Stimulated activated effector memory CD8-positive, alpha-beta T cell treated with anti-CD3 and anti-CD28 coated beads, Interleukin-12 subunit alpha, Interleukin-12 subunit beta, amount 100 ng/mL, for 72 hours (primary cell): ENCODE results near the gene ADAMTS2.

Experiments used
- ATAC-seq: fragments of 150-1000 bp; cut with Tn5 transposase; 2 replicates; pipeline ENCODE4 v1.10.0; 2021
- DNase-seq, 2 donors: peaks; one replicate each; pipeline ENCODE4 v3.0.0; 2021 to 2022; ENCODE audit warnings: low spot score in 2 of 2
- H3K27ac Mint-ChIP-seq: one replicate; pipeline ENCODE4 v1.8.0; 2022; ENCODE audit warnings: mild to moderate bottlenecking, mixed read lengths
- H3K36me3 Mint-ChIP-seq: one replicate; pipeline ENCODE4 v1.8.0; 2022; ENCODE audit warnings: mild to moderate bottlenecking, mixed read lengths
- H3K4me1 Mint-ChIP-seq: one replicate; pipeline ENCODE4 v1.8.0; 2022; ENCODE audit warnings: mixed read lengths
- H3K4me3 Mint-ChIP-seq: one replicate; pipeline ENCODE4 v1.8.0; 2022; ENCODE audit warnings: mild to moderate bottlenecking, mixed read lengths
- H3K9me3 Mint-ChIP-seq: one replicate; pipeline ENCODE4 v1.8.0; 2022; ENCODE audit warnings: mixed read lengths

Gene ADAMTS2

DNA sequence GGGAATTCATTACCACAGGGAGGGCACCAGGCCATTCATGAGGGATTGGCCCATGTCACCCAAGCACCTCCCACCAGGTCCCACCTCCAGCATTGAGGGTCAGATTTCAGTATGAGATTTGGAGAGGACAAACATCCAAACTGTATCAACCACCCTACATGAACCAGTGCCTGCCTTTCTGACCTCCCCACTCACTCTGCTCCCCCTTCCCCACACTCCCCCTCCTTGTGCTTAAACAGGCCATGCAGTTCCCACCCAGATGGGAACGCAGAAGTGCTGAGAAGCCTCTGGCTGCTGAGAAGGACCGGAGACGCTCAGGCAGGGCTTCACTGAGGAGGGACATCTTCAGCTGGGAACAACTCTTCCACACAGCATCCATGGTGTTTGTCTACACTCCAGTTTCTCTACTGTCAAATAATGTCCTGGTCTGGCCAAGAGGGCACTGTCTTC lies 30.0 kb upstream of the ADAMTS2 start:
- ATAC-seq, result no peak
- H3K4me3 Mint-ChIP-seq, result no peak overlapping the region
- no peak overlapping the region for H3K27ac Mint-ChIP-seq

DNA sequence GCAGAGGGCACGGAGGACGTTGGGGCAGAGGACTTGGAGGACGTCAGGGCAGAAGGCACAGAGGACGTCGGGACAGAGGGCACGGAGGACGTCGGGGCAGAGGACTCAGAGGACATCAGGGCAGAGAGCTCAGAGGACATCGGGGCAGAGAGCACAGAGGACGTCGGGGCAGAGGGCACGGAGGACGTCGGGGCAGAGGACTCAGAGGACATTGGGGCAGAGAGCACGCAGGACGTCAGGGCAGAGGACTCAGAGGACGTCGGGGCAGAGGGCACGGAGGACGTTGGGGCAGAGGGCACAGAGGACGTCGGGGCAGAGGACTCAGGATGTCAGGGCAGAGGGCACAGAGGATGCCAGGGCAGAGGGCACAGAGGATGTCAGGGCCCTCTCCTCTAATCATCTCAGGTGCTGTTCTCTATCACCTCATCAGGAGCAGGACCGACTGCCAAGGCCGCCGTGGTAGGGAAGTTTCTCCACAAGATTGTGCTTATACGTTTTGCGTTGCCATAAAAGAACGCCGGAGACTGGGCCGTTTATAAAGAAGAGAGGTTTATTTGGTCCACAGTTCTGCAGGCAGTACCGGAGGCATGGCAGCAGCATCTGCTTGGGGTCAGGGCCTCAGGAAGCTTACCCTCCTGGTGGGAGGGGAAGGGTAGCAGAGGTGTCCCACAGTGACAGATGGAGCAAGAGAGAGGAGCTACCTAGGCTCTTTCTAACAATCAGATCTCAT lies 29.4 kb upstream of the ADAMTS2 start:
- no peaks in the 10 kb centered on the region for H3K4me1 Mint-ChIP-seq
- no peak for ATAC-seq
- no peaks in the 10 kb centered on the region for H3K36me3 Mint-ChIP-seq
- no peaks in the 10 kb centered on the region for H3K9me3 Mint-ChIP-seq
- no peak overlapping the region for H3K4me3 Mint-ChIP-seq
- no peak overlapping the region for H3K27ac Mint-ChIP-seq
- DNase-seq, result no peak

More for the DNA sequence above, 30.0 kb upstream of the ADAMTS2 start:
- no peak for DNase-seq
- no peaks in the 10 kb centered on the region for H3K4me1 Mint-ChIP-seq
- H3K36me3 Mint-ChIP-seq, result no peaks in the 10 kb centered on the region
- H3K9me3 Mint-ChIP-seq, result no peaks in the 10 kb centered on the region

DNA sequence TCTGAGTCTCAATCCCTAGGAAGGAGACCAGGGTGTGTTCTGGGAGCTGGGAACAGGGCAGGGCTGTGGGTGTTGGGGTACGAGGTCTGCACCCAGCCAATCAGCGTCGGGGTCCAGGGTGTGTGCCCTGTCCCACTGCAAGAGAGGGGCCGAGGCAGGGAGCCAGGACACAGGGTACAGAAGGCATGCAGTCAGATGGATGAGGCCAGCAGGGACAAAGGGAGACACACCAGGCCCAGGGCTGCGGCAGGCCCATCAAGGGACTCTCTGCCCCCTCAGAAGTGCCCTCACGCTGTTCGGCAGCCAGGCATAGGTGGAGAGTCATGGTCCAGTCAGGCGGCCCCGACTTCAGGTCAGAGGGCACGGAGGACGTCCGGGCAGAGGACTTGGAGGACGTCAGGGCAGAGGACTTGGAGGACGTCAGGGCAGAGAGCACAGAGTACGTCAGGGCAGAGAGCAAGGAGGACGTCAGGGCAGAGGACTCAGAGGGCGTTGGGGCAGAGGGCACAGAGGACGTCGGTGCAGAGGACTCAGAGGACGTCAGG lies 28.8 kb upstream of the ADAMTS2 start:
- DNase-seq (no peak), ATAC-seq (no peak)
- H3K36me3 Mint-ChIP-seq, result no peaks in the 10 kb centered on the region
- no peak overlapping the region for H3K27ac Mint-ChIP-seq
- no peaks in the 10 kb centered on the region for H3K9me3 Mint-ChIP-seq
- H3K4me1 Mint-ChIP-seq, result no peaks in the 10 kb centered on the region
- H3K4me3 Mint-ChIP-seq, result no peak overlapping the region

DNA sequence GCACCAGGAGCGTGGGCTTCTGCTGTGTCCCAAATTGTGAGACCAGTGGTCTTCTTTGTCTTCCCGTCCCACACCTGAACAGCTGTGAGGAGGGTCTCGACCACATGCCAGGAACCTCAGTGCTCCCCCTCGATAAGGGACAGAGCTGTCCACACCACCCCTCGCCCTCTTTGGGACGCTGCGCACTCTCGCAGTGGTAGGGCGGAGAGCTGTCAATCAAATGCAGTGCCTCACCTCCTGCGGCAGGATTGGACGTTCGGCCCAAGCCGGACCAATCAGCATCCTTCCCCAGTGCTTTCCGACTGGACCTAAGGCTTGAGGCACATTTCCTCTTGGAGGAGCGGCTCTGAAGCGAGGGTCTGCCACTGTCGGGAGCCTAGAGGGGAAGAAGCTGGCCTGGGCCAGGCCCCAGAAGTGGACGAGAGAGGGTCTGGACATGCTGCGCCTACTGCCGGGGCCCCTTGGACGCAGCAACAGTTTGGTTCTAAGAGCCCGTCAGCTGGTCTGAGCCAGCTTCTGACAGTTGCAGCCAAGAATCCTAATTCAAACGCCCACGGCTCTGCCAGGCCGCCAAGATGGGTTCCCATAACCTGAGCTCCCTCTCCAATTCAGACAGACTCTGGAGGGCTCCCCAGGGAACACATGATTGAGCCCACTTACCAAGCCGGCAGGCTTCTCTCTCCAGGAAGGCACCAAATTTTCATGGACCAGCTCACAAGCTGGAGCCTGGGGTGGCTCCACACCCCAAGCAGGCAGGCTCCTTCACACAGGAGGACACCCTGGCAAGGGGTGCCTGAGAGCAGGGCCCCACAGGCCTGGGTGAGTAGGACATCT lies 28.1 kb upstream of the ADAMTS2 start:
- no peaks in the 10 kb centered on the region for H3K9me3 Mint-ChIP-seq
- H3K4me1 Mint-ChIP-seq, result no peaks in the 10 kb centered on the region
- H3K27ac Mint-ChIP-seq, result no peak overlapping the region
- ATAC-seq, result no peak
- no peak overlapping the region for H3K4me3 Mint-ChIP-seq
- DNase-seq, result no peak
- no peaks in the 10 kb centered on the region for H3K36me3 Mint-ChIP-seq

DNA sequence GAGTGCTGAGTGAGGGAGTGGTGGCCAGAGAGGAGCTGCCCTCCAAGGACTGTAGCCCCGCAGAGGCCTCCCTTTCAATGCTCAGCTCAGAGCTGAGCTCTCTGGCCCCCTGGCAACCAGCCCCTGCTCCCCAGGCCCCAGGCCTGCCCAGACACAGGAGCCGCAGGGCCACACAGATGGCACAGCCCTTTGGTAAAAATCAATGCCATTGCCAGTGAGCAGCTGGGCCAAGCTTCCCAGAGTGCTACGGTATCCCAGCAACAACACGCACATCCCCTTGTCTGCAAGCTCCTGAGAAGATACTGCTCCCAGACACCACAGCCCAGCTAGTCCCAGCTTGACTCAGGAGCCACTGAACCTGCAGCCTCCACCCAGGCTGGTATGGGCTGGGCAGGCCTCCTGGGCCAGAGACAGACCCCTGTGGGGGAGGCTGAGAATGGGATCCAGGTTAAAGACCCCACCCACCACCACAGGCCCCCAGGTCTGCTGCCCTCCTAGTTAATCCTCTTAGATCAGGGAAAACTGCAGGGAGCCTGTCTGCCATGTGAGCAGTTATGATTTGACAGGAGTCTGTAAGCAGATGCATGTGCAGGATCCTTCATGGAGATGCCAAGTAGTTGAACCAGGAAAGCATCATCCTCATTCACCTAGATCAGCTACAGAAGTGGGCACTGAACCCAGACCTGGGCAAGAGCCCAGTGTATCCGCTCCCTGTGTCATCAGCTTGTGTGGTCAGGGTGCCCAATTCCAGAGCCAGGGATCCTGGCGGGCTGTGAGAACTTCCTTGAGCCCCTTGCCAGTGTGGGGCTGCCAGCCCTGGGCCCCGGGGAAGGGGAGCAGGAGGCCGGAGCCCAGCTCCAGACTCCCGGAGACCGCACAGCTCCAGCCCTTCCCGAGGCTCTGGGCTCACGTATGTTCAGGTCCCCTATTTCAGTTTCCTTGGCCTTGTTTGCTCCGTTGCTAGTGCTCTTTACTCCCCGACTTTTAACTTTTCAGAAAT lies 26.7 kb upstream of the ADAMTS2 start:
- H3K4me1 Mint-ChIP-seq, result no peaks in the 10 kb centered on the region
- DNase-seq (no peak), ATAC-seq (no peak)
- no peaks in the 10 kb centered on the region for H3K9me3 Mint-ChIP-seq
- H3K4me3 Mint-ChIP-seq, result no peak overlapping the region
- H3K27ac Mint-ChIP-seq, result no peak overlapping the region
- H3K36me3 Mint-ChIP-seq, result no peaks in the 10 kb centered on the region

DNA sequence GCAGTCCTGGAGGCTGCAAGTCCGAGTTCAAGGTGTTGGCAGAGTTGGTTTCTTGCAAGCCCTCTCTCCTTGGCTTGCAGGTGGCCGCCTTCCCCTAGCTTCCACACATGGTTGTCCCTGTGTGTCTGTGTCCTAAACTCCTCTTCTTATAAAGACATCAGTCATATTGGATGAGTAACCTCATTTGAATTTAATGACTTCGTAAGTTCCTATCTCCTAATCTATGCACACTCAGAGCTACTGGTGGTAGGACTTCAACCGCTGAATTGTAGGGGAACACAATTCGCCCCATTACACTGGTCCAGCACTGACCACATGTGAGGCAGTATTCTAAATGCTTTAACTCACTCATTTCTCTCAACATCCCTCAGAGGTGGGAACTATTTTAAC lies 25.9 kb upstream of the ADAMTS2 start:
- Mint-ChIP-seq H3K9me3 (no peaks in the 10 kb centered on the region), H3K4me1 (no peaks in the 10 kb centered on the region), H3K4me3 (no peak overlapping the region), H3K27ac (no peak overlapping the region), H3K36me3 (no peaks in the 10 kb centered on the region)
- DNase-seq, result no peak
- no peak for ATAC-seq

DNA sequence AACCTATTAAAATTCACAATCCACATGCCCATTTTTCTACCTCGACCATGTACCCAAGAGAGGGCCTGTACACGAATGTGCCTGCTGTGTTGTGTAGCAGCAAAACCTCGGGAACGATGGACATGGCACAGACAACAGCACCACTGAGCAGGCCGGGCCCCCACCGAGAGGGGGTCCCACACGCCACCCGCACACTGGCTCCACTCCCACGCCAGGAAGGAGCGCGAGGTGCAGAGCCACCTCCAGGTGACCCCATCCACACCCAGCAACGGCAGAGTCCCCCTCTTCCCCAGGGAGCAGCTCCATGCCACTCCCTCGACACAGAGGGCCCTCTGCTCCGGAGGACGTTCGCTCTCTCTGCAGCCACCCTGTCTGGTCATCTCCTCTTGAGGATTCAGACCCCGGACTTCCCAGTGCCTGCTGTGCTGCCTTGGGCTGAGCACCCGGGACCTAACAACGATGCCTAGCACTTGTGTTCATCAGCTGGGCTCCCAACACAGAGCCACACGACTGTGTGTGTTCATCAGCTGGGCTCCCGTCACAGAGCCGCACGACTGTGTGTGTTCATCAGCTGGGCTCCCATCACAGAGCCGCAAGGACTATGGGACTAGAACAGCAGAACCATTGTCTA lies 25.3 kb upstream of the ADAMTS2 start:
- DNase-seq (no peak), ATAC-seq (no peak)
- Mint-ChIP-seq H3K4me3 (no peak overlapping the region), H3K4me1 (no peaks in the 10 kb centered on the region), H3K9me3 (no peaks in the 10 kb centered on the region), H3K36me3 (no peaks in the 10 kb centered on the region), H3K27ac (no peak overlapping the region)

DNA sequence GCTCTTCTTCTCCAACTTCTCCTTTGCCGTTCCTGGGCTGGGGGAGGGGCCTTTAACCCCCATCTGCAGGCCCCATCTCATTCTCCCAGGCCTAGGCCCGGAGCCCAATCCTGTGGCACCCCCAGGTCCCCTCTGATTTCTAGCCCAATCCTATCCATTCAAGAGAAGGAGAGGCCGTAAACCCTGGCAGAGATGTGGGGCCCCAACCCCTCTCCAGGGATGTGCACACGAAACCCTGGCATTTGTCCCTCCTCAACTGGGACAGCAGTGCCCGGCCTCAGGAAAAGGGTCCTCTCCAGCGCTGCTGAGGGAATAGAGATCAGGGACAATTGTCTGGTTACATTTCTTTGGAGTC lies 24.2 kb upstream of the ADAMTS2 start:
- Mint-ChIP-seq H3K27ac (peak overlapping the region; percentile 45), H3K4me1 (no peaks in the 10 kb centered on the region), H3K36me3 (no peaks in the 10 kb centered on the region), H3K4me3 (no peak overlapping the region), H3K9me3 (no peaks in the 10 kb centered on the region)
- no peak for DNase-seq
- ATAC-seq, result no peak

DNA sequence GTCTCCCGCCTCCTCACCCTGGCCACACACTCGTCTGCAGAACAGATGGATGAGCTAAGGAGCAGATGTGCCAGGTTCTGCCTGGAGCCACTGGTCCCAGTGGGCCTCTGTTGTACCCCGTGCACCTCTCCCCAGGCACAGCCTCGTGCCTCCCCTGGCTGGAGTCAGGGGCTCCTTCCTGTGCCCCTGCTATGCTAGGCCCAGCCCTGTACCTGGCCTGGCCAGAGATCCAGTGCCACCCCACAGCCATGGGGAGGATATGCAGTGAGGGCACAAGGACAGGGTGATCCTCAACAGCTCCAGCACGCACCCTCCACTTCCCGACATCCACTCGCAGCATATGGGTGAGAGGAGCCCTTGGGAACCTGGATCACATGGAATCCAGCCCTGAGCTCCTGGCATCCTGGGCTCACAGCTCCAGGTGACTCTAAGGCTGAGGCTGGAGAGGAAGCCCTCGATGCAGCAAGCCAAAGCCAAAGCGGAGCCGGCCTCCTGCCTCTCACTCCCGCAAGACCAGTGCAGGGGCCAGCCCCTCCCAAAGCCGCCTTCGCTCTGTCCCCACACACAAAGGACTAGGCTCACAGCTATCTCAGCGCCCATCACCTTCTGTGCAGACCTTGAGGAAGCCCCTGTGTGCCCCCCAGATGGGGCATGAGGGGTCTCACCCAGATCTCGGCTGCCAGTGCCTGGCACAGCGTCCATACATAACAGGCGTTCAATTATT lies 23.7 kb upstream of the ADAMTS2 start:
- no peak for DNase-seq
- Mint-ChIP-seq H3K4me1 (no peaks in the 10 kb centered on the region), H3K9me3 (no peaks in the 10 kb centered on the region), H3K27ac (peak overlapping the region; percentile 45), H3K4me3 (no peak overlapping the region), H3K36me3 (no peaks in the 10 kb centered on the region)
- ATAC-seq, result no peak

DNA sequence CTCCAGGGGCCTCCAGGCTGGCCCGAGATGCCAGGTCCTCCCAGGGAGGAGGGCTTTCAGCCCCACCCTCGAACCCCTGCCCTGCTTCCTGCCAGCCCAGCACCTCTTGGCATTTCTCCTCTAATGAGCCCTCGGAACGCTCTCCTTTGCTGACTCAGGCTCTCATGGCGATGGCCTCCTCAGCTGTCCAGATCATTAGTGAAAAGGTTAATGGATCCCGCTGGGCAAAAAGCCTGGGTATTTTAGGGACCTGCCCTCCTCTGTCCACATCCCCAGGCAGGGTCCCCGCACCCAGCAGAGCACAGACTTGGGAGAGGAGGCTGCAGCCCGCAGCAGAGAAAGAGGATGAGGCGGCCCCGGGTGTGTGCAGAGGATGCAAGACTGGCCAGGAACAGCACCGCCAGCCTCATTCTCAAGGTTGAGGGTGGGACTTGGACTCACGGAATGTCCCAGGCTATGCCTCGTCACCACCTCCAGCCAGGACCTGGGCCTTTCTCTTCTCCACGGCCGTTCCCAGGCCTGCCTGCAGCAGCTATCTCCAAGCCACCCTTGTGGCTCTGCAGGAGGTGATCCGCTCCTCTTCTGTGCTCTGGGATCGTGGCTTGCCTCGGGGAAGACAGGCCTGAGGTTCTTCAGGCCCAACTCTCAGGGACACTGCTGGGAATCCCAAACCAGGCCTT lies 23.0 kb upstream of the ADAMTS2 start:
- no peaks in the 10 kb centered on the region for H3K9me3 Mint-ChIP-seq
- H3K36me3 Mint-ChIP-seq, result no peaks in the 10 kb centered on the region
- no peaks in the 10 kb centered on the region for H3K4me1 Mint-ChIP-seq
- H3K27ac Mint-ChIP-seq, result no peak overlapping the region
- DNase-seq (no peak), ATAC-seq (no peak)
- no peak overlapping the region for H3K4me3 Mint-ChIP-seq

DNA sequence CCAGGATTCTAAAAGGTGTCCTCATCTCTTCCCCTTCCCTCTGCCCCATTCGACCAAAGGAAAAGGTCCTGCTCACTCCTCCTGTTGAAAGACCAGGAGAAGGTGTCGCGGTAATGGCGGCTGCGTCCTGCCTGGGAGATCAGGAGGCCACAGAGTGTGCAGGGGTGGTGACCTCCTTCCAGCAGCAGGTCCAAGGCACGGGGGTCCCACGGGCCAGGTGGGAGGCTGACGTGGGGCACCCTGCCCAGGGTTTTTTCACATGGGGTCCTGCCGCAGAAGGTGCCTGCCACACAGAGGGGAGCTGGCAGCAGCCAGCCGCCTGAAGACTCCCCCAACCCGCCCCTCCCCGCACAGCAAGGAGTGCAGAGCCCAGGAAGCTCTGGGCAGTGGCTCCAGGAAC lies 22.2 kb upstream of the ADAMTS2 start:
- Mint-ChIP-seq H3K9me3 (no peaks in the 10 kb centered on the region), H3K27ac (no peak overlapping the region), H3K4me3 (no peak overlapping the region), H3K36me3 (no peaks in the 10 kb centered on the region), H3K4me1 (no peaks in the 10 kb centered on the region)
- DNase-seq, result no peak
- no peak for ATAC-seq

DNA sequence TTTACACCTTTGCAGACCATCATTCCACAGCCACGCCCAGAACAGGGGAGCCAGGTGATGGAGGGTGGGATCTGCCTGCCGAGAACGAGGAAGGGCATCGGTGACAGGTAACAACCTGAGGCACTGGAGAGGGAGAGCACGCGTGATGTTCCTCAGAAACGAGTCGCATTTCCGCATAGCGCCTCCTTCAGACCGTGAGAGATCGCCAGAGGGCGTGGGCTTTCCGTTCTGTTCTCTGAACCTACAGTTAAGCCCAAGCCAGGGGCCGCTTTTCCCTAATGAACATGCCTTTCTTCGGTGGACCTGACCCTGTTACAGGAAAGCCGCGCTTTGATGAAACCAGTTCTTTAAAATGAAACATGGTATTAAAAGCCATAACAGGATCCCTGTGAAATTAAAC lies 17.1 kb upstream of the ADAMTS2 start:
- DNase-seq, result no peak
- H3K9me3 Mint-ChIP-seq, result no peaks in the 10 kb centered on the region
- no peak for ATAC-seq
- H3K4me1 Mint-ChIP-seq, result no peaks in the 10 kb centered on the region
- H3K27ac Mint-ChIP-seq, result no peak overlapping the region
- no peak overlapping the region for H3K4me3 Mint-ChIP-seq
- H3K36me3 Mint-ChIP-seq, result no peaks in the 10 kb centered on the region

DNA sequence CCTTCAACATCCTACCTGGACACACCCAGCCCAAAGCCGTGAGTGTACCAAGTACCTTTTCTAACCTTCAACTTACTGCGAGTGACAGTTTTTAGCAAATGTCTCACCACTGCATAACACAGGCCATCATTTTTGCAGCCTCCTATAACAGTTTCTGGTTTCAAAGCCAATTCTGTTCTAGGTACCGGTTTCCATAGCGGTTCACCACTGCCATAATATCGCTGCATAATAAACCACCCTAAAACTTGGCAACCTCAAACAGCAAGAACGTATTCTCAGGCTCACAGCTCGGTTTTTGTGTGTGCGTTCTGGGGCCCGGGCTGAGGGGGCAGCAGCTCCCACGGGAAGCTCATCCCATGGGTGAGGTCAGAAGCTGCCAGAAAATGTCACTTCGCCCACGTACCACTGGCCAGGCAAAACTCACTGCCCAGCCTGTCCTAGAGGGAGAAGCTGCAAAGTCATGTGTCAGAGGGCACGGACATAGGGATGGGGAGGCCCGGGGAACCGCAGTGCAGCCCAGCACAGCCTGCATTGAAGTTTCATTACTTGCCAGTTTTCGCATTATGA lies 15.9 kb upstream of the ADAMTS2 start:
- ATAC-seq, result no peak

More for the DNA sequence above, 15.9 kb upstream of the ADAMTS2 start:
- no peaks in the 10 kb centered on the region for H3K36me3 Mint-ChIP-seq
- no peak for DNase-seq
- no peaks in the 10 kb centered on the region for H3K9me3 Mint-ChIP-seq
- no peaks in the 10 kb centered on the region for H3K4me1 Mint-ChIP-seq
- no peak overlapping the region for H3K27ac Mint-ChIP-seq
- H3K4me3 Mint-ChIP-seq, result no peak overlapping the region
